Measurements from ENCODE around the gene FBXW5. TPM values are rescaled to one million over a fixed set of nuclear protein-coding genes. Genes with fewer than 3 reads are reported as not detected.

Gene FBXW5
- polyA plus RNA-seq, 1 donor from 2014 or later, result 138 TPM

- H3K79me2 ChIP-seq (replicated peaks; ENCODE audit: insufficient read depth, low read length), result no peaks in the 10 kb centered on the region
- H3F3A ChIP-seq (ENCODE audit: insufficient read depth, low read length, poor library complexity, severe bottlenecking), result no peaks in the 10 kb centered on the region
- no peak overlapping the region for H3K4me2 ChIP-seq (ENCODE audit: low read length)
- no peaks in the 10 kb centered on the region for H3K9me3 ChIP-seq (ENCODE audit: low read length)
- no peaks in the 10 kb centered on the region for H3K9me2 ChIP-seq (ENCODE audit: insufficient read depth, low read length)
- H3K36me3 ChIP-seq (ENCODE audit: insufficient read depth, low read length), result no peaks in the 10 kb centered on the region
- no peaks in the 10 kb centered on the region for H4K20me1 ChIP-seq (ENCODE audit: insufficient read depth)
- H3K4me3 ChIP-seq (ENCODE audit: low read length), result no peak overlapping the region
- TF ChIP-seq REST (IDR thresholded peaks at IDR 0.05; ENCODE audit: borderline replicate concordance), result no peak
- TF ChIP-seq EP300 (conservative IDR thresholded peaks at IDR 0.05; ENCODE audit: poor library complexity, severe bottlenecking), result no peak
- TF ChIP-seq CTCF (IDR thresholded peaks at IDR 0.05; ENCODE audit: poor library complexity, severe bottlenecking), result no peak
- TF ChIP-seq SMC3 (conservative IDR thresholded peaks at IDR 0.05; ENCODE audit: poor library complexity), result no peak
- TF ChIP-seq MXI1 (conservative IDR thresholded peaks at IDR 0.05; ENCODE audit: poor library complexity, severe bottlenecking), result no peak
- TF ChIP-seq POLR2AphosphoS5 (IDR thresholded peaks at IDR 0.05), result no peak
- no peak for TF ChIP-seq TAF1 (IDR thresholded peaks at IDR 0.05; ENCODE audit: low read depth)
- no peak for TF ChIP-seq RAD21 (conservative IDR thresholded peaks at IDR 0.05)
- TF ChIP-seq EZH2 (IDR thresholded peaks at IDR 0.05; ENCODE audit: borderline replicate concordance, insufficient read depth, low read length, poor library complexity, severe bottlenecking), result no peak
- H3K27ac ChIP-seq (ENCODE audit: low read length), result no peak overlapping the region
- no peak overlapping the region for H2AFZ ChIP-seq (ENCODE audit: low read depth, low read length)
- no peak overlapping the region for H3K9ac ChIP-seq (ENCODE audit: low read length)
- no peaks in the 10 kb centered on the region for H3K27me3 ChIP-seq (ENCODE audit: insufficient read depth, low read depth, low read length)
Measured at GRCh38 chr9:136902259-136902821, 42.2 kb downstream of the FBXW5 start.

- Histone ChIP-seq H3K27ac (ENCODE audit: low read length) (no peak overlapping the region), H3K36me3 (ENCODE audit: insufficient read depth, low read length) (no peaks in the 10 kb centered on the region), H3K9ac (ENCODE audit: low read length) (no peak overlapping the region), H4K20me1 (ENCODE audit: insufficient read depth) (no peaks in the 10 kb centered on the region), H3F3A (ENCODE audit: insufficient read depth, low read length, poor library complexity, severe bottlenecking) (no peaks in the 10 kb centered on the region), H3K9me2 (ENCODE audit: insufficient read depth, low read length) (no peaks in the 10 kb centered on the region), H3K4me3 (ENCODE audit: low read length) (no peak overlapping the region), H3K27me3 (ENCODE audit: insufficient read depth, low read depth, low read length) (no peaks in the 10 kb centered on the region), H3K9me3 (ENCODE audit: low read length) (no peaks in the 10 kb centered on the region), H2AFZ (ENCODE audit: low read depth, low read length) (no peak overlapping the region), H3K79me2 (replicated peaks; ENCODE audit: insufficient read depth, low read length) (no peaks in the 10 kb centered on the region), H3K4me2 (ENCODE audit: low read length) (no peak overlapping the region)
- TF ChIP-seq TAF1 (IDR thresholded peaks at IDR 0.05; ENCODE audit: low read depth), result no peak
- no peak for TF ChIP-seq CTCF (IDR thresholded peaks at IDR 0.05; ENCODE audit: poor library complexity, severe bottlenecking)
- no peak for TF ChIP-seq RAD21 (conservative IDR thresholded peaks at IDR 0.05)
- TF ChIP-seq EZH2 (IDR thresholded peaks at IDR 0.05; ENCODE audit: borderline replicate concordance, insufficient read depth, low read length, poor library complexity, severe bottlenecking), result no peak
- no peak for TF ChIP-seq REST (IDR thresholded peaks at IDR 0.05; ENCODE audit: borderline replicate concordance)
- no peak for TF ChIP-seq SMC3 (conservative IDR thresholded peaks at IDR 0.05; ENCODE audit: poor library complexity)
- TF ChIP-seq MXI1 (conservative IDR thresholded peaks at IDR 0.05; ENCODE audit: poor library complexity, severe bottlenecking), result no peak
- no peak for TF ChIP-seq EP300 (conservative IDR thresholded peaks at IDR 0.05; ENCODE audit: poor library complexity, severe bottlenecking)
- TF ChIP-seq POLR2AphosphoS5 (IDR thresholded peaks at IDR 0.05), result no peak
Measured at GRCh38 chr9:136901516-136902258, 42.9 kb downstream of the FBXW5 start.
